Spleen (tissue), 7 donors: ENCODE results near the gene SLC47A1.

ENCODE experiments used
- CTCF ChIP-seq, 11 experiments: fragments of 200-600 bp in 7 of 11; fragments of 450-650 bp in 4 of 11; sonication (generic) in 4 of 11; IDR thresholded peaks in 8 of 11; conservative IDR thresholded peaks in 3 of 11; 1 replicate in 7 of 11; 2 replicates in 4 of 11; pipeline versions ENCODE4 v1.4.0 to v1.8.0; 2016 to 2021; ENCODE audit warnings: antibody characterized with exemption in 11 of 11, inconsistent platforms in 4 of 11, mild to moderate bottlenecking in 1 of 11
- POLR2A ChIP-seq, 3 donors: fragments of 450-650 bp; IDR thresholded peaks; one replicate each; pipeline ENCODE4 v1.5.1; 2017; ENCODE audit warnings: antibody characterized with exemption in 3 of 3, mild to moderate bottlenecking in 1 of 3
- POLR2AphosphoS5 ChIP-seq, 3 donors: sonication (generic); formaldehyde crosslinking; IDR thresholded peaks; one replicate each; pipeline ENCODE4 v1.5.1; 2017; ENCODE audit warnings: antibody characterized with exemption in 3 of 3
- donor health status: DM: no; HTN: no; CAD: no; lungs with moderate emphysema.
- donor health status: DM: no; HTN: no; CAD: no.
- donor health status: DM: no; HTN: no; CAD: no.

- no peak for TF ChIP-seq CTCF (IDR thresholded peaks at IDR 0.05 in 8 of 11, conservative IDR thresholded peaks at IDR 0.05 in 3 of 11)
- TF ChIP-seq POLR2A (IDR thresholded peaks at IDR 0.05): no peak
- TF ChIP-seq POLR2AphosphoS5 (IDR thresholded peaks at IDR 0.05): no peak
Observed at GRCh38 chr17:19540706-19541370, 7.2 kb downstream of the SLC47A1 start.
